HG02852 (cell line): ENCODE data around the gene SCNN1A.

Experiments used
- ATAC-seq: cut with Tn5 transposase; IDR thresholded peaks from one replicate; pipeline ENCODE4 v1.9.1; 2021; ENCODE audit warnings: mild to moderate bottlenecking, moderate library complexity; ENCODE audit not compliant: unreplicated experiment

The SCNN1A gene

DNA sequence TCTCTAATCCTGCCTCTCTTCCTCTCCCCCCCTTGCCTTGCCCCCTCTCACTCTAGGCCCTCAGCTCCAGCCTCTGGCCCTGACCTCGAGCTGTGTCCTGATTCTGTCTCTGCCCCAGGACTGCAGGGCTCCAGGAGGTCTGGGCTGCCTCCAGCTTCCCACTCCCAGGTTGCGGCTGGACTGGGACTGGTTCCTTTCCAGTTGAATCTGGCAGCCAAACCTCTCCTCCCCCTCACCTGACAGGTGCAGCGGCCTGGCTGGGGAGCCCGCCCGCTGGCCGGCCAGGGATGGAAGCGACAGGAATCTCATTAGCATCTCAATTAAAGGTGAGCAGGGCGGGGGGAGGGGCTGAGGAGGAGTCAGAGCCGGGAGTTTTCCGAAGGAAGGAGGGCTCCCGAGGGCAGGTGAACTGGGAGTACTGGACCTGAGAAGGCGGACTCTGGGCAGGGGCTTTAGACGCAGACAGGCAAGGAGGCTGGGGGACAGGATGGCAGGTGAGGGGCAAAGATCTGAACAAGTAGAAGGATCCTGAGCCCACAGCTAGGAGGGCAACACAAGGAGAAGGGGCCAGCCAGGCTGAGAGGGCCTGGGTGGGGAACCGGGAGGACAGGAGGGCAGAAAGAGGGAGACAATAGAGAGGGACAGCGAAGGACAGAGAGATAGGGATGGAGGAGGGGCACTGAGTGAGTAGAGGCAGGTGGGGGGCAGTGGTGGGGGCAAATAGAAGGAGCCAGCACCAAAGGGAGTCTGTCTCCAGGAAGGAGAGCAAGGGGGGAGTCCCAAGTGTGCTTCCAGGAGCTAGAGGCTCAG, at the start of gene SCNN1A:
Gene SCNN1A, minus strand, starts transcription at position 295 of the 810 bp plus-strand sequence. CDS start 780 bp downstream, outside the sequence.
- no peak for ATAC-seq

- no peak for ATAC-seq
These were observed 49.5 kb upstream of the SCNN1A start for GRCh38 chr12:6424866-6425265.

GRCh38 chr12:6424008-6424347, 48.6 kb upstream of the SCNN1A start:
- no peak for ATAC-seq

DNA sequence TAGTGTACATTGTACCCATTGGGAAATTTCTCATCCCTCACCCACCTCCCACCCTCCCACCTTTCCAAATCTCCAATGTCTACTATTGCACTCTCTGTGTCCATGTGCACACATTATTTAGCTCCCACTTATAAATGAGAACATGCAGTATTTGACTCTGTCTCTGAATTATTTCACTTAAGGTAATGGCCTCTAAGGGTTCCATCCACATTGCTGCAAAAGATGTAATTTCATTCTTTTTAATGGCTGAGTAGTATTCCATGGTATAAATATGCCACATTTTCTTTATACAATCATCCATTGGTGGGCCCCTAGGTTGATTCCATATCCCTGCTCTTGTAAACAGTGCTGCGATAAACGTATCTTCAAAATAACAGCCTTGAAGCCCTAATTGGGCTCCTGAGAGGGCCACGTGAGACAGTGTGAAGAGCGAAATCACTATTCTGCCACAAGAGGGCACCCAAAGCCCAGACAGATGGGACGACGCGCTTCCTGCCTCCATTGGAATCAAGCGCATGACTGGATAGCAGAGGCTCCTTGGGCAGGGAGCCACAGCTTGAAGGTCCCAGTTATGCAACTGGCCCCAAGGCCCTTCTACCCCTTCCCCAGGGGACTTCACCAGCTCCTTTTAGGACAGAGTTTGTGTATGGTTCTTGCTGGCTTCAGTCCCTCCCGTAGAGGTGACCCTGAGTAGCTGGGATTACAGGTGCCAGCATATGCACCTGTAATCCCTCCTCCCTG, 48.1 kb upstream of the SCNN1A start:
- ATAC-seq: no peak

DNA sequence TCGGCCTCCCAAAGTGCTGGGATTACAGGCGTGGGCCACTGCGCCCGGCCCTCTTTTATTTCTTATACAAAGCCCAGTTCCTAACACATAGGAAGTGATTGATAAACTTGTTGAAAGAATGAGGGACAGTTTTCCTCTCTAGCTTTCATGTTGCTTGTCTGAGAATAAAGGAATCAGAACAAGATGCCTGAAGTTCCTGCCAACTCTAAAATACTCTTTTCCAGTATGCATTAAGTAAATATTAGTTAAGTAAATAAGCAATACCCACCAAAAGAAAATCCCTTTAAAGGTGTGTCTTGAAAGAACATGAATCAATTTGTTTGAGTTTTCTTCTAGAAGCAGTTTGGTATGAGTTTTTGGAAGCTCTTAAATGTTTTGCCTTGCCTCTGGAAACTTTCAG, 45.0 kb upstream of the SCNN1A start:
- no peak for ATAC-seq

GRCh38 chr12:6418796-6419195, 43.4 kb upstream of the SCNN1A start:
- no peak for ATAC-seq

- ATAC-seq: no peak
These were observed 41.2 kb upstream of the SCNN1A start for GRCh38 chr12:6416596-6416995.

DNA sequence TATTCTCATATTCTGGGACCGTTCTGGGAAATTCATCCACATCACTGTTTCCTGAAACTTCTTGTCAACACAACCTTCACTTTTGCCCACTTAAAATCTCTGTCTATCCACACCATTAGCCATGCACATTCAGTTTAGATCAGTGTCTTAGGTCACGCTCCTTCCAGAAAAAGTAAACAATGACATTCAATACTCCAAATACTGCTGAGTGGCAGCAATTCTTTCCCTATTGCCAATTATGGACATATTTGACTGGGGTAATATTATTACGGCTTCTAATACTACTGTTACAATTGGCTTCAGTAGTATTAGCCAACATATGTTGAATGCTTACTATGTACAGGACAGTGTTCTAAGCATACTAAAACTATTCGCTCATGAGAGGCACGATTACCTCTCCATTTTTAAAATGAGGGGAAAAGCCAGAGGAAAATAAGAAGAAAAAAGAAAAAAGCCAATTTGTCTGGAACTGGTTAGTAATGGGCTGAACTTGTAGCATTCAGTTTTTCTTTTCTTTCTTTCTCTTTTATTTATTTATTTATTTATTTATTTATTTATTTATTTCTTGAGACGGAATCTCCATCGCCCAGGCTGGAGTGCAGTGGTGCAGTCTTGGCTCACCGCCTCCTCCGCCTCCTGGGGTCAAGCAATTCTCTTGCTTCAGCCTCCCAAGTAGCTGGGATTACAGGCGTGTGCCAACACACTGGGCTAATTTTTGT, 32.0 kb upstream of the SCNN1A start:
- ATAC-seq: no peak

GRCh38 chr12:6405963-6406362, 30.6 kb upstream of the SCNN1A start:
- no peak for ATAC-seq

DNA sequence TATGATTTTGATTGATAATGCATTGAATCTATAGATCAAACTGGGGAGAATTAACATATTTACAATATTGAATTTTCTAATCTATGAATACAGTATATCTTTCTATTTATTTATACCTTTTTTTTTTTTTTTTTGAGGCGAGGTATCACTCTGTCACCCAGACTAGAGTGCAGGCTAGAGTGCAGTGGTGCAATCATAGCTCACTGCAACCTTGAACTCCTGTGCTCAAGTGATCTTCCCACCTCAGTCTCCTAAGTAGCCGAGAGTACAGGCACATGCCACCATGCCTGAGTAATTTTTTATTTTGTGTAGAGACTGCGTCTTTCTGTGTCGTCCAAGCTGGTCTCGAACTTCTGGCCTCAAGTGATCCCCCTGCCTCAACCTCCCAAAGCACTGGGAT, 29.0 kb upstream of the SCNN1A start:
- no peak for ATAC-seq

- no peak for ATAC-seq
These were observed 24.7 kb upstream of the SCNN1A start for GRCh38 chr12:6399884-6400644.

DNA sequence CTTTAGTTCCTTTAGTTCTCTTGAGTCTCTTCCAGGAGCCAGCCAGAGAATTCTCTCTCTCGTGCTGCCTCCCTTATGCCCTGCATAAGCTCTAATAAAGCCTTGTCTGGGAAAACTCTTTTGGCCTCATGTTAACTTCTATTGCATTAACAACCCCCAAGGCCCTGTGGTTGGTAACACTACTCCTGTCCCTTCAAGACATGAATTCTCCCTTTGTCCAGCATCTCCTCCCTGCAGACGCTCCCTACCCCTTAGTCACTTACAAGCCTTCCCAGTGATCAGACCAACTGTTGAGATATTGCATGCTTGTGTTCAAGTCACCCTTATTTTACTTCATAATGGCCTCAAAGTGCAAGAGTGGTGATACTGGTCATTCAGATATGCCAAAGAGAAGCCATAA, 20.7 kb upstream of the SCNN1A start:
- ATAC-seq: no peak

- no peak for ATAC-seq
These were observed 19.0 kb upstream of the SCNN1A start for GRCh38 chr12:6394398-6394797.

- ATAC-seq: no peak
These were observed 17.7 kb upstream of the SCNN1A start for GRCh38 chr12:6393109-6393508.

DNA sequence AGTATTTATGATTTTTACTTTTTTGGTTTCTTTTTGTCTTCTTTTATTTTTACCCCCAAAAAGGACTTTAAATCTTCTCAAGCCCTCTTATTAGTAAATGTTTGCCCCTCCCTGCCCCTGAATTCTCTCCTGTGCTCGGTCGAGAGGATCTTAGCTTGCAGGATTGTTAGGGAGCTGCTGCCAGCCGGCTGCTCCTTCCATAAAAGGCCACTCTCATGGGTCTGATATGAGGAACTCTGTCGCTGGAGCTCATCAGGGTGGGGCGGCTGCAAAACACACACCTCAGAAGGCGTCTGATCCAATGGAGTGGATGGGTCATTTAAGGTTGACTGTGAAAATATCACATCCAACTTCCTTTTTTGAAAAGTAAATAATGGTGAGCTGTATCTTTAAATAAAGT, 17.1 kb upstream of the SCNN1A start:
- no peak for ATAC-seq

DNA sequence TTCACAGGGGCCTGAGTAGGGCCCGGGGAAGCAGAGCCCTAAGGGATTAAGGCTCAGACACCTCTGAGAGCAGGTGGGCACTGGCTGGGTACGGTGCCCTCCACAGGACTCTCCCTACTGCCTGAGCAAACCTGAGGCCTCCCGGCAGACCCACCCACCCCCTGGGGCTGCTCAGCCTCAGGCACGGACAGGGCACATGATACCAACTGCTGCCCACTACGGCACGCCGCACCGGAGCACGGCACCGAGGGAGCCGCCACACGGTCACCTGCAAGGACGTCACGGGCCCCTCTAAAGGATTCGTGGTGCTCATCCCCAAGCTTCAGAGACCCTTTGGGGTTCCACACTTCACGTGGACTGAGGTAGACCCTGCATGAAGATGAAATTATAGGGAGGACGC, 15.7 kb upstream of the SCNN1A start:
- no peak for ATAC-seq

- ATAC-seq: no peak
These were observed 14.9 kb upstream of the SCNN1A start for GRCh38 chr12:6390084-6390799.

GRCh38 chr12:6387541-6387940, 12.2 kb upstream of the SCNN1A start:
- ATAC-seq: no peak

DNA sequence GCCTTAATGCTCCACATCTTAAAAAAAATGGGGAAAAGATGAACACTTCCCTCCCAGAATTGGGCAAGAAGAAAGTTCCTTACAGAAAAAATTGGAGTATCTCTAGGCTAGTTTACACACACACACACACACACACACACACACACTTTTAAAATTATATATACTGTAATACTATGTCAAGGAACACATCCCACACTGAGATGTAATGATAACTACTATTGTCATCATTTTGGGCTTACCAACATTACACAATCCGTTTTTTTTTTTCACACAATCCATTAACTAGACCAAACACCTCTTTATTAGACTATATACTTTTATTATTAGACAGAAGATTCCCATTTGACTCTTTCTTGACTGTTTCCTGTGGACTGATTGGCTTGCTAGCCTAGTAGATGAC, 11.1 kb upstream of the SCNN1A start:
- no peak for ATAC-seq

DNA sequence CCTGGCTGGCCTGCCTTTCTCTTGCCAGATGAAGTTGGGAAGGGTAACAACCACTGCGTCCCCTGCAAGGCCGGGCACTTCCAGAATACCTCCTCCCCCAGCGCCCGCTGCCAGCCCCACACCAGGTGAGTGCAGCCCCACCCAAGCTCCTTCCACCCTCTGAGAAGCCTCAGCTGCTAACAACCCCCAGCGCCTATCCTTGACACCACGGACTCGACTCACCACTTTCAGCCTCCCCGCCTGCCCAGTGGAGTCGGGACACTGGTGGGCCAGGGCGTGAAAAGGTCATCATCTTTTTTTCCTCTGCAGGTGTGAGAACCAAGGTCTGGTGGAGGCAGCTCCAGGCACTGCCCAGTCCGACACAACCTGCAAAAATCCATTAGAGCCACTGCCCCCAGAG, 10.7 kb upstream of the SCNN1A start:
- no peak for ATAC-seq
